H1 (cell line): ENCODE measurements around the gene RAD51B. TPM values are rescaled to one million over a fixed set of nuclear protein-coding genes. Genes with fewer than 3 reads are reported as not detected.

Source experiments
- CTCF ChIA-PET: fragments of 300-600 bp; sonication (Branson Sonifier 250); formaldehyde crosslinking; loops from one replicate; lab custom pipeline; 2021; ENCODE audit not compliant: partially characterized antibody; lab: Charles Lee
- POLR2A ChIA-PET: fragments of 300-600 bp; sonication (Branson Sonifier 250); formaldehyde crosslinking; loops from one replicate; lab custom pipeline; 2021; ENCODE audit warnings: inconsistent platforms; ENCODE audit not compliant: partially characterized antibody; lab: Charles Lee
- DNase-seq, 2 experiments: peaks; one replicate each; pipeline versions ENCODE4 v3.0.0 to v3.0.0-alpha.2; 2010 to 2022; ENCODE audit warnings: low spot score in 2 of 2, low read depth in 1 of 2, mixed read lengths in 1 of 2
- FAIRE-seq: peaks from 2 replicates; lab custom pipeline; 2011; peaks lifted over from hg19 to GRCh38; lab: Jason Lieb, UNC
- H2AFZ ChIP-seq: 2 replicates; pipeline ENCODE4 v1.8.1; 2012; ENCODE audit warnings: low read length, inconsistent platforms
- H2AK5ac ChIP-seq: 2 replicates; pipeline ENCODE4 v1.6.1; 2013; ENCODE audit warnings: low read depth, low read length
- H2BK120ac ChIP-seq: replicated peaks from 2 replicates; pipeline ENCODE3; 2013; ENCODE audit warnings: low read depth, low read length, inconsistent platforms
- H2BK12ac ChIP-seq: 2 replicates; pipeline ENCODE4 v1.6.1; 2013; ENCODE audit warnings: low read depth, low read length
- H2BK15ac ChIP-seq: 2 replicates; pipeline ENCODE4 v1.6.1; 2013; ENCODE audit warnings: low read length
- H2BK20ac ChIP-seq: 2 replicates; pipeline ENCODE4 v1.6.1; 2013; ENCODE audit warnings: low read length
- H2BK5ac ChIP-seq: 2 replicates; pipeline ENCODE4 v1.6.1; 2013; ENCODE audit warnings: low read depth, low read length
- H3K14ac ChIP-seq: 2 replicates; pipeline ENCODE4 v1.6.1; 2013; ENCODE audit warnings: inconsistent platforms; ENCODE audit not compliant: insufficient read length
- H3K18ac ChIP-seq: 2 replicates; pipeline ENCODE4 v1.6.1; 2013; ENCODE audit warnings: low read length; ENCODE audit errors: extremely low read depth
- H3K23ac ChIP-seq: 2 replicates; pipeline ENCODE4 v1.6.1; 2013; ENCODE audit warnings: inconsistent platforms; ENCODE audit not compliant: insufficient read length
- H3K23me2 ChIP-seq: 2 replicates; pipeline ENCODE4 v1.6.1; 2013; ENCODE audit warnings: low read depth, low read length
- H3K27ac ChIP-seq: 2 replicates; pipeline ENCODE4 v1.6.1; 2011; ENCODE audit warnings: low read depth, low read length, inconsistent platforms
- H3K27me3 ChIP-seq, 4 experiments: replicated peaks in 1 of 4; 1 replicate in 1 of 4; 2 replicates in 3 of 4; pipeline versions ENCODE4 v1.6.1 to v1.8.1; 2011 to 2013; ENCODE audit warnings: low read length in 3 of 4, mild to moderate bottlenecking in 3 of 4, inconsistent platforms in 2 of 4, mixed read lengths in 2 of 4, moderate library complexity in 1 of 4; ENCODE audit not compliant: control insufficient read depth in 3 of 4, insufficient read depth in 3 of 4; ENCODE audit errors: extremely low read depth in 1 of 4
- H3K36me3 ChIP-seq, 4 experiments: 2 replicates each; pipeline versions ENCODE4 v1.6.1 to v1.8.1; 2011 to 2013; ENCODE audit warnings: mild to moderate bottlenecking in 4 of 4, low read length in 3 of 4, moderate library complexity in 2 of 4, control low read depth in 1 of 4, inconsistent platforms in 1 of 4; ENCODE audit not compliant: insufficient read depth in 4 of 4, control insufficient read depth in 2 of 4
- H3K4ac ChIP-seq: replicated peaks from 2 replicates; pipeline ENCODE3; 2013; ENCODE audit warnings: low read length, low read depth, mixed read lengths, inconsistent platforms; ENCODE audit not compliant: insufficient read length
- H3K4me1 ChIP-seq, 4 experiments: replicated peaks in 1 of 4; 1 replicate in 1 of 4; 2 replicates in 3 of 4; pipeline versions ENCODE4 v1.6.1 to v1.8.1; 2011 to 2013; ENCODE audit warnings: low read length in 3 of 4, inconsistent platforms in 2 of 4, mixed read lengths in 1 of 4; ENCODE audit not compliant: insufficient read depth in 4 of 4, control insufficient read depth in 3 of 4
- H3K4me2 ChIP-seq, 2 experiments: 2 replicates each; pipeline versions ENCODE4 v1.6.1 to v1.8.1; 2011 to 2013; ENCODE audit warnings: low read depth in 2 of 2, low read length in 2 of 2, control low read depth in 1 of 2, inconsistent platforms in 1 of 2, mild to moderate bottlenecking in 1 of 2; ENCODE audit not compliant: insufficient read depth in 1 of 2
- H3K4me3 ChIP-seq, 4 experiments: fragments of 200-600, 300-600 bp in 1 of 4; sonication (generic), shearing (Covaris generic), sonication (Bioruptor Twin) in 1 of 4; 2 replicates each; pipeline versions ENCODE4 v1.5.1 to v1.8.1; 2011 to 2016; ENCODE audit warnings: low read length in 4 of 4, low read depth in 3 of 4, control low read depth in 2 of 4, inconsistent platforms in 2 of 4, mild to moderate bottlenecking in 2 of 4, mixed read lengths in 1 of 4, moderate library complexity in 1 of 4; ENCODE audit not compliant: insufficient read depth in 2 of 4; ENCODE audit errors: extremely low read depth in 1 of 4
- H3K56ac ChIP-seq: replicated peaks from 2 replicates; pipeline ENCODE3; 2013; ENCODE audit warnings: low read depth, mild to moderate bottlenecking, mixed read lengths, low read length, inconsistent platforms; ENCODE audit not compliant: insufficient read length
- H3K79me1 ChIP-seq: 2 replicates; pipeline ENCODE4 v1.6.1; 2013; ENCODE audit warnings: low read depth, low read length, control low read depth
- H3K79me2 ChIP-seq, 2 experiments: 2 replicates each; pipeline versions ENCODE4 v1.6.1 to v1.8.1; 2012 to 2013; ENCODE audit warnings: low read length in 2 of 2, mild to moderate bottlenecking in 2 of 2, inconsistent platforms in 1 of 2; ENCODE audit not compliant: insufficient read depth in 2 of 2, control insufficient read depth in 1 of 2
- H3K9ac ChIP-seq, 4 experiments: replicated peaks in 1 of 4; 1 replicate in 1 of 4; 2 replicates in 3 of 4; pipeline versions ENCODE4 v1.6.1 to v1.8.1; 2011 to 2013; ENCODE audit warnings: low read depth in 3 of 4, low read length in 3 of 4, control low read depth in 2 of 4, mild to moderate bottlenecking in 2 of 4, moderate library complexity in 2 of 4, inconsistent platforms in 1 of 4; ENCODE audit errors: extremely low read depth in 1 of 4
- H3K9me3 ChIP-seq, 2 experiments: 2 replicates each; pipeline versions ENCODE4 v1.6.1 to v1.8.1; 2012 to 2013; ENCODE audit warnings: mild to moderate bottlenecking in 2 of 2, moderate library complexity in 2 of 2, control low read depth in 1 of 2, inconsistent platforms in 1 of 2, low read depth in 1 of 2, low read length in 1 of 2, mixed read lengths in 1 of 2; ENCODE audit not compliant: insufficient read depth in 2 of 2
- H4K20me1 ChIP-seq, 2 experiments: replicated peaks in 1 of 2; 2 replicates each; pipeline versions ENCODE3 to v1.8.1; 2011 to 2013; ENCODE audit warnings: inconsistent platforms in 2 of 2, low read length in 2 of 2, mild to moderate bottlenecking in 1 of 2; ENCODE audit not compliant: insufficient read depth in 2 of 2, control insufficient read depth in 1 of 2
- H4K5ac ChIP-seq: 2 replicates; pipeline ENCODE4 v1.6.1; 2013; ENCODE audit warnings: low read length, low read depth, mixed read lengths, inconsistent platforms; ENCODE audit not compliant: insufficient read length
- H4K8ac ChIP-seq: 2 replicates; pipeline ENCODE4 v1.8.0; 2013; ENCODE audit warnings: mild to moderate bottlenecking, moderate library complexity, low read length, inconsistent platforms; ENCODE audit not compliant: insufficient read depth; ENCODE audit errors: extremely low read depth
- H4K91ac ChIP-seq: replicated peaks from 2 replicates; pipeline ENCODE3; 2013; ENCODE audit warnings: low read length, mixed read lengths, inconsistent platforms; ENCODE audit not compliant: insufficient read length
- BACH1 ChIP-seq: IDR thresholded peaks from 2 replicates; pipeline ENCODE4 v1.6.1; 2012; ENCODE audit warnings: low read length, improper control_type of control experiment
- BCL11A ChIP-seq, 2 experiments: IDR thresholded peaks; one replicate each; pipeline ENCODE4 v1.6.1; 2011; ENCODE audit warnings: low read depth in 2 of 2, low read length in 2 of 2, mild to moderate bottlenecking in 2 of 2
- E2F6 ChIP-seq: IDR thresholded peaks from 2 replicates; pipeline ENCODE4 v1.6.1; 2012; ENCODE audit warnings: inconsistent platforms
- MAFK ChIP-seq: IDR thresholded peaks from 2 replicates; pipeline ENCODE4 v1.6.1; 2012; ENCODE audit warnings: low read depth, mild to moderate bottlenecking, improper control_type of control experiment, low read length
- RAD21 ChIP-seq, 2 experiments: IDR thresholded peaks in 1 of 2; conservative IDR thresholded peaks in 1 of 2; 2 replicates each; pipeline ENCODE4 v1.6.1; 2011; ENCODE audit warnings: low read depth in 2 of 2, low read length in 2 of 2, improper control_type of control experiment in 1 of 2, inconsistent platforms in 1 of 2, mild to moderate bottlenecking in 1 of 2, moderate library complexity in 1 of 2
- WGBS, 2 experiments: shearing (Covaris generic) in 1 of 2; methylation state at CpG; one replicate each; pipeline versions ENCODE4 v1.1.6 to v1.1.7; 2013 to 2015; ENCODE audit warnings: low lambda C conversion rate in 2 of 2, mixed read lengths in 2 of 2, inconsistent platforms in 1 of 2, low coverage in 1 of 2, missing lambda C conversion rate in 1 of 2; ENCODE audit not compliant: insufficient replicate concordance in 2 of 2, insufficient coverage in 1 of 2, insufficient read length in 1 of 2; ENCODE audit errors: extremely low coverage in 1 of 2, missing lambda C conversion rate in 1 of 2; 5-methylcytosine and 5-hydroxymethylcytosine counted together
- polyA plus RNA-seq, 7 experiments: library from polyadenylated mRNA; depleted of rRNA in 3 of 7; stranded (reverse) in 5 of 7; unstranded in 2 of 7; fragments of >200 nt in 5 of 7; fragments of 200-250 nt in 2 of 7; gene quantifications; 1 replicate in 5 of 7; 2 replicates in 1 of 7; 4 replicates in 1 of 7; pipeline versions ENCODE4 v1.2.1 to v1.2.3, GENCODE V29; 2011 to 2013; ENCODE audit warnings: missing spikeins in 2 of 7, mixed read lengths in 2 of 7
- total RNA-seq: library from RNA; stranded (reverse); fragmentation: NEBNext Ultra II Directional; extraction: Animal tissue kit (Norgen Biotek cat#: 25700); gene quantifications from 2 replicates; pipeline ENCODE4 v1.2.1, GENCODE V29; 2021

The RAD51B gene
- total and polyA plus RNA-seq, 2 of the 8 experiments (the other 6 are each of a cell fraction or from before 2014, with no cell fraction given) = 3.9 to 14.9 TPM

- no peaks in the 10 kb centered on the region for H3K36me3 ChIP-seq
- 89% methylated on average over 1 of the region's 1 CpG; no CpG with 5 or more reads in 1 of the 2 experiments for WGBS, 2 experiments
- no peak overlapping the region for H3K56ac ChIP-seq
- no peak overlapping the region for H2BK120ac ChIP-seq
- CTCF ChIA-PET = interaction anchor here (0.7 kb wide), 1 partner anchor 46 kb away, joined by 3 read pairs; no protein-coding TSS in a partner anchor
- no peak overlapping the region for H3K4ac ChIP-seq
- H3K27ac ChIP-seq = no peak overlapping the region
- H3K4me1 ChIP-seq = no peaks in the 10 kb centered on the region
- H4K5ac ChIP-seq = no peak overlapping the region
- H3K27me3 ChIP-seq = no peaks in the 10 kb centered on the region
- DNase-seq (no peak), FAIRE-seq (no peak)
- no peaks in the 10 kb centered on the region for H3K79me1 ChIP-seq
- no peak overlapping the region for H3K4me3 ChIP-seq
- H4K91ac ChIP-seq = no peak overlapping the region
- no peak overlapping the region for H3K9ac ChIP-seq
- H2BK5ac ChIP-seq = no peak overlapping the region
- H4K20me1 ChIP-seq = no peaks in the 10 kb centered on the region
- no peak overlapping the region for H3K23ac ChIP-seq
- no peak overlapping the region for H4K8ac ChIP-seq
- POLR2A ChIA-PET = no interaction called here
- H3K79me2 ChIP-seq = no peaks in the 10 kb centered on the region
- H2BK20ac ChIP-seq = no peak overlapping the region
- H2BK15ac ChIP-seq = no peak overlapping the region
- no peak overlapping the region for H3K18ac ChIP-seq
- no peak overlapping the region for H2AK5ac ChIP-seq
- no peaks in the 10 kb centered on the region for H3K9me3 ChIP-seq
- no peaks in the 10 kb centered on the region for H3K23me2 ChIP-seq
- H3K14ac ChIP-seq = no peak overlapping the region
- no peak overlapping the region for H3K4me2 ChIP-seq
- no peak overlapping the region for H2AFZ ChIP-seq
- no peak overlapping the region for H2BK12ac ChIP-seq
- no peak for TF ChIP-seq E2F6
- peak in 1 of 2 experiments; percentile 16; a peak in 1 of 4 replicates for TF ChIP-seq RAD21 (IDR thresholded peaks at IDR 0.05 in 1 of 2, conservative IDR thresholded peaks at IDR 0.05 in 1 of 2; ENCODE audit: low read depth in 2 of 2, low read length in 2 of 2)
- TF ChIP-seq BACH1 = no peak
- TF ChIP-seq BCL11A (IDR thresholded peaks at IDR 0.05; ENCODE audit: low read depth in 2 of 2, low read length in 2 of 2) = no peak
- no peak for TF ChIP-seq MAFK
Observed at GRCh38 chr14:67883717-67884116, 64.1 kb downstream of the RAD51B start.
